SK-N-SH treated with all-trans-retinoic acid at 6 μM for 48 hours (cell line): ENCODE data around the gene GFI1B.

ENCODE experiments used
- ATAC-seq: fragments of 200-7000 bp; cut with Tn5 transposase; 3 replicates; pipeline ENCODE4 v1.9.1; 2020; ENCODE audit warnings: mild to moderate bottlenecking, moderate library complexity
- ARNTL ChIP-seq: fragments of 450-650 bp; formaldehyde crosslinking; IDR thresholded peaks from 2 replicates; pipeline ENCODE4 v1.5.0; 2020; ENCODE audit warnings: low read depth, mild to moderate bottlenecking, moderate library complexity, borderline replicate concordance
- BACH2 ChIP-seq: fragments of 250-450 bp; sonication (Bioruptor Pico); IDR thresholded peaks from 2 replicates; pipeline ENCODE4 v1.9.0; 2021; ENCODE audit warnings: mild to moderate bottlenecking, borderline replicate concordance
- CREB5 ChIP-seq: fragments of 250-450 bp; sonication (Bioruptor Pico); IDR thresholded peaks from 2 replicates; pipeline ENCODE4 v1.5.1; 2020; ENCODE audit warnings: low read depth, mild to moderate bottlenecking, moderate library complexity
- CSDC2 ChIP-seq: fragments of 250-450 bp; sonication (Bioruptor Pico); IDR thresholded peaks from 2 replicates; pipeline ENCODE4 v1.5.0; 2020; ENCODE audit warnings: mild to moderate bottlenecking, moderate library complexity
- CSRNP3 ChIP-seq: fragments of 250-450 bp; sonication (Bioruptor Pico); IDR thresholded peaks from 2 replicates; pipeline ENCODE4 v1.5.1; 2021; ENCODE audit warnings: mild to moderate bottlenecking, moderate library complexity
- ESRRG ChIP-seq: fragments of 250-450 bp; sonication (Bioruptor Pico); IDR thresholded peaks from 2 replicates; pipeline ENCODE4 v1.6.1; 2021; ENCODE audit warnings: mild to moderate bottlenecking
- GLIS3 ChIP-seq: fragments of 250-450 bp; sonication (Bioruptor Pico); IDR thresholded peaks from 2 replicates; pipeline ENCODE4 v1.5.0; 2020; ENCODE audit warnings: mild to moderate bottlenecking, moderate library complexity
- ISL1 ChIP-seq: fragments of 250-450 bp; sonication (Bioruptor Pico); IDR thresholded peaks from 2 replicates; pipeline ENCODE4 v2.1.2; 2022; ENCODE audit warnings: mild to moderate bottlenecking, moderate library complexity
- OSR1 ChIP-seq: fragments of 250-450 bp; sonication (Bioruptor Pico); IDR thresholded peaks from 2 replicates; pipeline ENCODE4 v1.8.0; 2022; ENCODE audit warnings: moderate library complexity, mild to moderate bottlenecking, inconsistent platforms
- PATZ1 ChIP-seq: fragments of 250-450 bp; sonication (Bioruptor Pico); IDR thresholded peaks from 2 replicates; pipeline ENCODE4 v1.8.0; 2020; ENCODE audit warnings: mild to moderate bottlenecking, moderate library complexity, borderline replicate concordance
- POU6F1 ChIP-seq: fragments of 250-450 bp; sonication (Bioruptor Pico); IDR thresholded peaks from 2 replicates; pipeline ENCODE4 v1.8.0; 2021; ENCODE audit warnings: low read depth, mild to moderate bottlenecking, moderate library complexity, borderline replicate concordance
- PPARA ChIP-seq: fragments of 250-450 bp; sonication (Bioruptor Pico); IDR thresholded peaks from 2 replicates; pipeline ENCODE4 v1.5.0; 2020; ENCODE audit warnings: mild to moderate bottlenecking, borderline replicate concordance
- RARB ChIP-seq: fragments of 250-450 bp; sonication (Bioruptor Pico); IDR thresholded peaks from 2 replicates; pipeline ENCODE4 v1.8.0; 2021; ENCODE audit warnings: mild to moderate bottlenecking, moderate library complexity
- SNAI2 ChIP-seq: fragments of 250-450 bp; sonication (Bioruptor Pico); IDR thresholded peaks from 2 replicates; pipeline ENCODE4 v1.5.0; 2020; ENCODE audit warnings: mild to moderate bottlenecking, moderate library complexity
- TCF4 ChIP-seq: fragments of 250-450 bp; sonication (Bioruptor Pico); IDR thresholded peaks from 2 replicates; pipeline ENCODE4 v1.8.0; 2021; ENCODE audit warnings: mild to moderate bottlenecking, moderate library complexity, borderline replicate concordance
- TOX ChIP-seq: fragments of 250-450 bp; sonication (Bioruptor Pico); IDR thresholded peaks from 2 replicates; pipeline ENCODE4 v1.8.0; 2021; ENCODE audit warnings: mild to moderate bottlenecking, moderate library complexity, borderline replicate concordance
- TSHZ2 ChIP-seq: fragments of 250-450 bp; sonication (Bioruptor Pico); IDR thresholded peaks from 2 replicates; pipeline ENCODE4 v1.5.0; 2020; ENCODE audit warnings: mild to moderate bottlenecking, moderate library complexity
- ZC3H10 ChIP-seq: fragments of 250-450 bp; sonication (Bioruptor Pico); IDR thresholded peaks from 2 replicates; pipeline ENCODE4 v1.5.1; 2021; ENCODE audit warnings: mild to moderate bottlenecking, moderate library complexity
- ZFP3 ChIP-seq: fragments of 250-450 bp; sonication (Bioruptor Pico); IDR thresholded peaks from 2 replicates; pipeline ENCODE4 v1.5.0; 2020; ENCODE audit warnings: mild to moderate bottlenecking, moderate library complexity
- ZFP30 ChIP-seq: fragments of 450-650 bp; formaldehyde crosslinking; IDR thresholded peaks from 2 replicates; pipeline ENCODE4 v1.5.0; 2022; ENCODE audit warnings: mild to moderate bottlenecking, moderate library complexity
- ZNF565 ChIP-seq: fragments of 450-650 bp; formaldehyde crosslinking; conservative IDR thresholded peaks from 2 replicates; pipeline ENCODE4 v1.5.0; 2020; ENCODE audit warnings: low read depth, mild to moderate bottlenecking, moderate library complexity
- ZNF70 ChIP-seq: fragments of 450-650 bp; formaldehyde crosslinking; IDR thresholded peaks from 2 replicates; pipeline ENCODE4 v1.5.0; 2020; ENCODE audit warnings: mild to moderate bottlenecking, moderate library complexity

Gene GFI1B

GRCh38 chr9:132949709-132950108, 28.8 kb upstream of the GFI1B start:
- ATAC-seq = no peak
- TF ChIP-seq POU6F1 (CRISPR knock-in tag) (no peak), ESRRG (CRISPR knock-in tag) (no peak), TSHZ2 (CRISPR knock-in tag) (no peak), ZFP3 (no peak), TOX (CRISPR knock-in tag) (no peak), ISL1 (CRISPR knock-in tag) (no peak), PATZ1 (no peak), GLIS3 (CRISPR knock-in tag) (no peak), ZNF70 (CRISPR knock-in tag) (no peak), ZFP30 (CRISPR knock-in tag) (no peak), PPARA (CRISPR knock-in tag) (no peak), CSDC2 (CRISPR knock-in tag) (no peak), ZNF565 (CRISPR knock-in tag) (no peak), TCF4 (no peak), RARB (CRISPR knock-in tag) (no peak), ARNTL (CRISPR knock-in tag) (no peak)

GRCh38 chr9:132955123-132955522, 23.4 kb upstream of the GFI1B start:
- ATAC-seq = no peak
- TF ChIP-seq TOX (CRISPR knock-in tag) (no peak), ARNTL (CRISPR knock-in tag) (no peak), CSRNP3 (no peak), ZNF565 (CRISPR knock-in tag) (no peak), BACH2 (CRISPR knock-in tag) (no peak), ISL1 (CRISPR knock-in tag) (no peak), RARB (CRISPR knock-in tag) (no peak), GLIS3 (CRISPR knock-in tag) (no peak), ESRRG (CRISPR knock-in tag) (no peak), ZNF70 (CRISPR knock-in tag) (no peak), CSDC2 (CRISPR knock-in tag) (no peak), ZFP3 (no peak), TCF4 (no peak)
- TF ChIP-seq, all 23 proteins: peak for 0

GRCh38 chr9:132955768-132956167, 22.7 kb upstream of the GFI1B start:
- TF ChIP-seq PPARA (CRISPR knock-in tag) (no peak), SNAI2 (no peak), GLIS3 (CRISPR knock-in tag) (no peak), TOX (CRISPR knock-in tag) (no peak), CSDC2 (CRISPR knock-in tag) (no peak), ZFP30 (CRISPR knock-in tag) (no peak), OSR1 (no peak), CSRNP3 (no peak), CREB5 (CRISPR knock-in tag) (no peak), ZC3H10 (no peak), TSHZ2 (CRISPR knock-in tag) (no peak)
- TF ChIP-seq, all 23 proteins: peak for 0
- no peak for ATAC-seq
